ENCODE data around the gene RMDN2.

- no peak for TF ChIP-seq CTCF (IDR thresholded peaks at IDR 0.05; ENCODE audit: low read depth, low read length)
- no peak for TF ChIP-seq EZH2phosphoT487 (IDR thresholded peaks at IDR 0.05; ENCODE audit: low read depth)
These were observed 48.7 kb downstream of the RMDN2 start for GRCh38 chr2:37973615-37974353.

Data from OCI-LY3 (cell line).